Mesenchymal stem cell (in vitro differentiated cells and primary cell): Measurements from ENCODE around the gene DNAL1. TPM values are rescaled to one million over a fixed set of nuclear protein-coding genes. Genes with fewer than 3 reads are reported as not detected.

Source experiments
- DNase-seq: peaks from one replicate; pipeline ENCODE4 v3.0.0-alpha.2; 2013
- H2AFZ ChIP-seq: one replicate; pipeline ENCODE4 v1.6.1; 2013; ENCODE audit warnings: low read depth, mild to moderate bottlenecking, control low read depth, inconsistent platforms, low read length, moderate library complexity
- H2AK5ac ChIP-seq: 2 replicates; pipeline ENCODE4 v1.6.1; 2013; ENCODE audit warnings: low read length, moderate library complexity, mild to moderate bottlenecking, inconsistent platforms; ENCODE audit not compliant: severe bottlenecking
- H2BK120ac ChIP-seq: one replicate; pipeline ENCODE4 v1.6.1; 2013; ENCODE audit warnings: low read depth, mild to moderate bottlenecking, inconsistent platforms, low read length, moderate library complexity
- H2BK12ac ChIP-seq, 2 experiments: one replicate each; pipeline ENCODE4 v1.6.1; 2013; ENCODE audit warnings: inconsistent platforms in 2 of 2, low read length in 2 of 2, mild to moderate bottlenecking in 2 of 2, moderate library complexity in 2 of 2, control low read depth in 1 of 2
- H2BK15ac ChIP-seq: one replicate; pipeline ENCODE4 v1.6.1; 2013; ENCODE audit warnings: mild to moderate bottlenecking, low read depth, inconsistent platforms; ENCODE audit not compliant: poor library complexity, severe bottlenecking
- H2BK5ac ChIP-seq: 2 replicates; pipeline ENCODE4 v1.6.1; 2013; ENCODE audit warnings: low read depth, mild to moderate bottlenecking, low read length, control low read depth, inconsistent platforms; ENCODE audit not compliant: poor library complexity, severe bottlenecking
- H3K14ac ChIP-seq, 2 experiments: one replicate each; pipeline ENCODE4 v1.6.1; 2013; ENCODE audit warnings: inconsistent platforms in 2 of 2, low read length in 2 of 2, control low read depth in 1 of 2, mild to moderate bottlenecking in 1 of 2, moderate library complexity in 1 of 2
- H3K18ac ChIP-seq, 2 experiments: one replicate each; pipeline ENCODE4 v1.6.1; 2013; ENCODE audit warnings: inconsistent platforms in 2 of 2, low read length in 2 of 2, control low read depth in 1 of 2, low read depth in 1 of 2, mild to moderate bottlenecking in 1 of 2
- H3K23ac ChIP-seq, 2 experiments: one replicate each; pipeline ENCODE4 v1.6.1; 2013; ENCODE audit warnings: inconsistent platforms in 2 of 2, low read length in 2 of 2, mild to moderate bottlenecking in 2 of 2, moderate library complexity in 2 of 2, control low read depth in 1 of 2
- H3K27ac ChIP-seq: 2 replicates; pipeline ENCODE4 v1.5.1; 2013; ENCODE audit warnings: mild to moderate bottlenecking, moderate library complexity, low read length, control low read depth, inconsistent platforms; ENCODE audit not compliant: poor library complexity, severe bottlenecking
- H3K27me3 ChIP-seq, 2 experiments: 2 replicates each; pipeline versions ENCODE4 v1.6.1 to v1.7.0; 2013; ENCODE audit warnings: low read length in 2 of 2, mild to moderate bottlenecking in 2 of 2, moderate library complexity in 2 of 2, control low read depth in 1 of 2, inconsistent platforms in 1 of 2; ENCODE audit not compliant: control insufficient read depth in 1 of 2, insufficient read depth in 1 of 2
- H3K36me3 ChIP-seq, 2 experiments: 2 replicates each; pipeline versions ENCODE4 v1.6.1 to v1.7.0; 2013; ENCODE audit warnings: low read length in 2 of 2, control low read depth in 1 of 2, inconsistent platforms in 1 of 2, low read depth in 1 of 2, mild to moderate bottlenecking in 1 of 2; ENCODE audit not compliant: insufficient read depth in 2 of 2, control insufficient read depth in 1 of 2
- H3K4ac ChIP-seq, 2 experiments: one replicate each; pipeline ENCODE4 v1.6.1; 2013; ENCODE audit warnings: inconsistent platforms in 2 of 2, low read length in 2 of 2, mild to moderate bottlenecking in 2 of 2, moderate library complexity in 2 of 2, control low read depth in 1 of 2, low read depth in 1 of 2
- H3K4me1 ChIP-seq: 2 replicates; pipeline ENCODE4 v1.6.1; 2013; ENCODE audit warnings: low read depth, low read length, control low read depth; ENCODE audit not compliant: control insufficient read depth, insufficient read depth
- H3K4me2 ChIP-seq: 2 replicates; pipeline ENCODE4 v1.6.1; 2013; ENCODE audit warnings: low read length, mild to moderate bottlenecking, inconsistent platforms; ENCODE audit not compliant: poor library complexity, severe bottlenecking
- H3K4me3 ChIP-seq, 2 experiments: 2 replicates each; pipeline versions ENCODE4 v1.5.1 to v1.7.0; 2013; ENCODE audit warnings: low read length in 2 of 2, mild to moderate bottlenecking in 2 of 2, control low read depth in 1 of 2, low read depth in 1 of 2; ENCODE audit not compliant: insufficient read depth in 1 of 2
- H3K79me1 ChIP-seq: replicated peaks from 2 replicates; pipeline ENCODE4 v1.6.1; 2013; ENCODE audit warnings: mild to moderate bottlenecking, control low read depth, low read length, inconsistent platforms; ENCODE audit not compliant: poor library complexity, severe bottlenecking
- H3K9ac ChIP-seq: 2 replicates; pipeline ENCODE4 v1.7.0; 2013; ENCODE audit warnings: mild to moderate bottlenecking, low read length, moderate library complexity
- H3K9me3 ChIP-seq: 2 replicates; pipeline ENCODE4 v1.7.0; 2013; ENCODE audit warnings: mild to moderate bottlenecking, low read length; ENCODE audit not compliant: control insufficient read depth
- H4K8ac ChIP-seq: one replicate; pipeline ENCODE4 v1.6.1; 2013; ENCODE audit warnings: inconsistent platforms, mild to moderate bottlenecking, low read length, moderate library complexity
- H4K91ac ChIP-seq: one replicate; pipeline ENCODE4 v1.6.1; 2013; ENCODE audit warnings: mild to moderate bottlenecking, low read length, inconsistent platforms
- WGBS: methylation state at CpG from one replicate; pipeline ENCODE4 v1.1.7; 2013; ENCODE audit warnings: mixed read lengths; 5-methylcytosine and 5-hydroxymethylcytosine counted together
- small RNA-seq: library from polyadenylated mRNA; stranded (forward); fragments of <200 nt; extraction: miRNeasy Mini kit (QIAGEN cat#:217004); gene quantifications from one replicate; pipeline ENCODE3, GENCODE V24; 2013; ENCODE audit warnings: low read depth

Gene DNAL1

GRCh38 chr14:73751157-73751691, 106.4 kb downstream of the DNAL1 start:
- H3K9me3 ChIP-seq, result no peaks in the 10 kb centered on the region
- H3K27ac ChIP-seq, result peak overlapping the region; percentile 28
- no peak overlapping the region for H3K4me3 ChIP-seq
- H2BK5ac ChIP-seq, result no peak overlapping the region
- DNase-seq, result no peak
- peaks cover 3 to 8% of the 10 kb centered on the region in 2 experiments for H3K36me3 ChIP-seq
- peaks cover 75% of the 10 kb centered on the region for H3K4me1 ChIP-seq
- no peak overlapping the region for H4K8ac ChIP-seq
- H3K79me1 ChIP-seq, result no peaks in the 10 kb centered on the region
- H2BK120ac ChIP-seq, result no peak overlapping the region
- no peak overlapping the region for H2AFZ ChIP-seq
- WGBS, result 94% methylated on average over 5 of the region's 7 CpGs
- H3K4ac ChIP-seq, result no peak overlapping the region
- peak overlapping the region; percentile 44 for H2BK15ac ChIP-seq
- H3K14ac ChIP-seq, result peak overlapping the region in 1 of 2 experiments; percentile 44
- no peak overlapping the region for H3K9ac ChIP-seq
- H2BK12ac ChIP-seq, result no peak overlapping the region
- no peak overlapping the region for H3K4me2 ChIP-seq
- peak overlapping the region in 1 of 2 experiments; percentile 61 for H3K23ac ChIP-seq
- H2AK5ac ChIP-seq, result peak overlapping the region; percentile 6
- H3K18ac ChIP-seq, result no peak overlapping the region
- H3K27me3 ChIP-seq, result no peaks in the 10 kb centered on the region
- no peak overlapping the region for H4K91ac ChIP-seq

GRCh38 chr14:73752297-73752992, 107.7 kb downstream of the DNAL1 start:
- Histone ChIP-seq H2BK120ac (no peak overlapping the region), H2AK5ac (peak overlapping the region; percentile 37), H3K4ac (peak overlapping the region; percentile 5 to 16), H2BK12ac (peak overlapping the region; percentile 7 to 57), H3K79me1 (no peaks in the 10 kb centered on the region), H4K91ac (no peak overlapping the region), H3K27me3 (no peaks in the 10 kb centered on the region), H2BK15ac (peak overlapping the region; percentile 5), H2AFZ (no peak overlapping the region), H3K4me1 (peaks cover 73% of the 10 kb centered on the region), H3K14ac (no peak overlapping the region), H3K23ac (no peak overlapping the region), H3K36me3 (peaks cover 3 to 6% of the 10 kb centered on the region in 2 experiments), H4K8ac (no peak overlapping the region), H3K9me3 (no peaks in the 10 kb centered on the region), H3K4me2 (no peak overlapping the region), H3K18ac (no peak overlapping the region), H2BK5ac (peak overlapping the region; percentile 49), H3K27ac (peak overlapping the region; percentile 89), H3K9ac (peak overlapping the region; percentile 74), H3K4me3 (no peak overlapping the region)
- peak; percentile 60 for DNase-seq
- 86% methylated on average over 7 of the region's 7 CpGs for WGBS

Small RNA genes lying within 50 kb of the gene (small RNA-seq; reads per million reads assigned to genes)
- not detected for gene RNU6-240P
